SK-N-SH (cell line): Measurements from ENCODE around the gene ATP2B2.

Experiments used
- FOXJ3 ChIP-seq: sonication (generic); formaldehyde crosslinking; IDR thresholded peaks from 2 replicates; pipeline ENCODE4 v1.5.1; 2020; ENCODE audit warnings: mild to moderate bottlenecking, missing genetic modification reagents
- GATA2 ChIP-seq: sonication (generic); formaldehyde crosslinking; IDR thresholded peaks from 2 replicates; pipeline ENCODE4 v1.5.0; 2020; ENCODE audit warnings: mild to moderate bottlenecking, missing genetic modification reagents

DNA sequence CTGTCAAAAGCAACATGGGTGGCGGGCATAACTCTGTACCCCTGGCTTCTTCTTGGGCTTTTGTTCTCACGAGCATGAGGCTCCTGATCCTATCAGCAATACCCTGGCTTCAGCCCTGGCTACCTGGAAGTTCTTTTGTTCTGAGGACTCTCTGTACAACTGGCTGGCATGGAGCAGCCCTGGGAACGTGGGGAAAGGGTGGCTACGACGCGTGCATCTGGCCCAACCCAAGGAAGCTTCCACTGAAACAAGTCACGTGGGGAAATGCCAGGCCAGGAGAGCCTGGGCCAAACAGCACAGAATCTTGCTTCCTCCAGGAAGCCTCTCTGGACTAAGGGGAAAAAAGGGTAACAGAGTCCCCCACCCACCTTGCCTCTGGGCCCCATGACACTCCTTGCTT lies 22.7 kb upstream of the ATP2B2 start:
- no peak for TF ChIP-seq GATA2 (CRISPR knock-in tag)
- TF ChIP-seq FOXJ3 (CRISPR knock-in tag), result no peak
